Trophoblast cell (in vitro differentiated cells and primary cell): ENCODE measurements around the gene DIS3L2. TPM values are rescaled to one million over a fixed set of nuclear protein-coding genes. Genes with fewer than 3 reads are reported as not detected.

Experiments
- DNase-seq, 2 donors: peaks; one replicate each; pipeline ENCODE4 v3.0.0-alpha.2; 2016
- H2AFZ ChIP-seq: 2 replicates; pipeline ENCODE4 v1.6.1; 2013; ENCODE audit warnings: low read length, moderate library complexity, mild to moderate bottlenecking; ENCODE audit not compliant: insufficient read depth, poor library complexity
- H2AK5ac ChIP-seq: 2 replicates; pipeline ENCODE4 v1.6.1; 2013; ENCODE audit warnings: mild to moderate bottlenecking, low read length
- H2BK120ac ChIP-seq: 2 replicates; pipeline ENCODE4 v1.6.1; 2013; ENCODE audit warnings: low read length, mild to moderate bottlenecking, moderate library complexity; ENCODE audit not compliant: insufficient read depth, poor library complexity
- H2BK12ac ChIP-seq: 2 replicates; pipeline ENCODE4 v1.6.1; 2013; ENCODE audit warnings: mild to moderate bottlenecking, low read length, moderate library complexity
- H2BK5ac ChIP-seq: 2 replicates; pipeline ENCODE4 v1.6.1; 2013; ENCODE audit warnings: low read length, low read depth, moderate library complexity, mild to moderate bottlenecking; ENCODE audit not compliant: poor library complexity
- H3K14ac ChIP-seq: 2 replicates; pipeline ENCODE4 v1.6.1; 2013; ENCODE audit warnings: mild to moderate bottlenecking, low read length
- H3K18ac ChIP-seq: 2 replicates; pipeline ENCODE4 v1.6.1; 2013; ENCODE audit warnings: mild to moderate bottlenecking, low read length
- H3K23ac ChIP-seq: 2 replicates; pipeline ENCODE4 v1.6.1; 2013; ENCODE audit warnings: low read length
- H3K27ac ChIP-seq: 2 replicates; pipeline ENCODE4 v1.5.1; 2013; ENCODE audit warnings: low read depth, mild to moderate bottlenecking, inconsistent platforms, low read length, moderate library complexity
- H3K27me3 ChIP-seq: 2 replicates; pipeline ENCODE4 v1.6.1; 2013; ENCODE audit warnings: inconsistent platforms, mild to moderate bottlenecking, low read length, moderate library complexity; ENCODE audit not compliant: insufficient read depth
- H3K36me3 ChIP-seq, 2 experiments: 1 replicate in 1 of 2; 2 replicates in 1 of 2; pipeline ENCODE4 v1.6.1; 2013; ENCODE audit warnings: low read length in 2 of 2, mild to moderate bottlenecking in 2 of 2, moderate library complexity in 1 of 2; ENCODE audit not compliant: insufficient read depth in 2 of 2, control insufficient read depth in 1 of 2
- H3K4ac ChIP-seq: 2 replicates; pipeline ENCODE4 v1.6.1; 2013; ENCODE audit warnings: low read depth, mild to moderate bottlenecking, low read length, moderate library complexity
- H3K4me1 ChIP-seq, 2 experiments: 1 replicate in 1 of 2; 2 replicates in 1 of 2; pipeline ENCODE4 v1.6.1; 2013; ENCODE audit warnings: low read length in 2 of 2, mild to moderate bottlenecking in 2 of 2, moderate library complexity in 1 of 2; ENCODE audit not compliant: insufficient read depth in 2 of 2, control insufficient read depth in 1 of 2
- H3K4me2 ChIP-seq: 2 replicates; pipeline ENCODE4 v1.6.1; 2013; ENCODE audit warnings: inconsistent platforms, mild to moderate bottlenecking, low read length, moderate library complexity
- H3K4me3 ChIP-seq: 2 replicates; pipeline ENCODE4 v1.5.1; 2013; ENCODE audit warnings: mild to moderate bottlenecking, low read depth, low read length, inconsistent platforms
- H3K79me1 ChIP-seq: one replicate; pipeline ENCODE4 v1.6.1; 2013; ENCODE audit warnings: low read length
- H3K79me2 ChIP-seq: 2 replicates; pipeline ENCODE4 v1.6.1; 2013; ENCODE audit warnings: low read length, mild to moderate bottlenecking; ENCODE audit not compliant: control insufficient read depth, insufficient read depth, poor library complexity
- H3K9ac ChIP-seq: 2 replicates; pipeline ENCODE4 v1.6.1; 2013; ENCODE audit warnings: mild to moderate bottlenecking, low read length
- H3K9me3 ChIP-seq: 2 replicates; pipeline ENCODE4 v1.6.1; 2013; ENCODE audit warnings: low read depth, mild to moderate bottlenecking, control low read depth, inconsistent platforms, low read length; ENCODE audit not compliant: insufficient read depth
- H4K12ac ChIP-seq: 2 replicates; pipeline ENCODE4 v1.6.1; 2013; ENCODE audit warnings: low read depth, mild to moderate bottlenecking, low read length, moderate library complexity
- H4K8ac ChIP-seq: 2 replicates; pipeline ENCODE4 v1.6.1; 2013; ENCODE audit warnings: low read depth, mild to moderate bottlenecking, low read length, moderate library complexity
- H4K91ac ChIP-seq: one replicate; pipeline ENCODE4 v1.6.1; 2013; ENCODE audit warnings: low read depth, mild to moderate bottlenecking, low read length, moderate library complexity
- WGBS: extraction: QIAGEN DNeasy Blood & Tissue Kit; methylation state at CpG from one replicate; pipeline ENCODE4 v1.1.7; 2013; ENCODE audit warnings: missing lambda C conversion rate; ENCODE audit not compliant: insufficient read length, insufficient coverage; ENCODE audit errors: extremely low coverage; 5-methylcytosine and 5-hydroxymethylcytosine counted together
- polyA plus RNA-seq: library from polyadenylated mRNA; stranded (reverse); fragments of 200-250 nt; gene quantifications from 2 replicates; pipeline ENCODE4 v1.2.3, GENCODE V29; 2013

The DIS3L2 gene, protein sequence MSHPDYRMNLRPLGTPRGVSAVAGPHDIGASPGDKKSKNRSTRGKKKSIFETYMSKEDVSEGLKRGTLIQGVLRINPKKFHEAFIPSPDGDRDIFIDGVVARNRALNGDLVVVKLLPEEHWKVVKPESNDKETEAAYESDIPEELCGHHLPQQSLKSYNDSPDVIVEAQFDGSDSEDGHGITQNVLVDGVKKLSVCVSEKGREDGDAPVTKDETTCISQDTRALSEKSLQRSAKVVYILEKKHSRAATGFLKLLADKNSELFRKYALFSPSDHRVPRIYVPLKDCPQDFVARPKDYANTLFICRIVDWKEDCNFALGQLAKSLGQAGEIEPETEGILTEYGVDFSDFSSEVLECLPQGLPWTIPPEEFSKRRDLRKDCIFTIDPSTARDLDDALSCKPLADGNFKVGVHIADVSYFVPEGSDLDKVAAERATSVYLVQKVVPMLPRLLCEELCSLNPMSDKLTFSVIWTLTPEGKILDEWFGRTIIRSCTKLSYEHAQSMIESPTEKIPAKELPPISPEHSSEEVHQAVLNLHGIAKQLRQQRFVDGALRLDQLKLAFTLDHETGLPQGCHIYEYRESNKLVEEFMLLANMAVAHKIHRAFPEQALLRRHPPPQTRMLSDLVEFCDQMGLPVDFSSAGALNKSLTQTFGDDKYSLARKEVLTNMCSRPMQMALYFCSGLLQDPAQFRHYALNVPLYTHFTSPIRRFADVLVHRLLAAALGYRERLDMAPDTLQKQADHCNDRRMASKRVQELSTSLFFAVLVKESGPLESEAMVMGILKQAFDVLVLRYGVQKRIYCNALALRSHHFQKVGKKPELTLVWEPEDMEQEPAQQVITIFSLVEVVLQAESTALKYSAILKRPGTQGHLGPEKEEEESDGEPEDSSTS
- 9.9 TPM in 2 replicates for polyA plus RNA-seq

DNA sequence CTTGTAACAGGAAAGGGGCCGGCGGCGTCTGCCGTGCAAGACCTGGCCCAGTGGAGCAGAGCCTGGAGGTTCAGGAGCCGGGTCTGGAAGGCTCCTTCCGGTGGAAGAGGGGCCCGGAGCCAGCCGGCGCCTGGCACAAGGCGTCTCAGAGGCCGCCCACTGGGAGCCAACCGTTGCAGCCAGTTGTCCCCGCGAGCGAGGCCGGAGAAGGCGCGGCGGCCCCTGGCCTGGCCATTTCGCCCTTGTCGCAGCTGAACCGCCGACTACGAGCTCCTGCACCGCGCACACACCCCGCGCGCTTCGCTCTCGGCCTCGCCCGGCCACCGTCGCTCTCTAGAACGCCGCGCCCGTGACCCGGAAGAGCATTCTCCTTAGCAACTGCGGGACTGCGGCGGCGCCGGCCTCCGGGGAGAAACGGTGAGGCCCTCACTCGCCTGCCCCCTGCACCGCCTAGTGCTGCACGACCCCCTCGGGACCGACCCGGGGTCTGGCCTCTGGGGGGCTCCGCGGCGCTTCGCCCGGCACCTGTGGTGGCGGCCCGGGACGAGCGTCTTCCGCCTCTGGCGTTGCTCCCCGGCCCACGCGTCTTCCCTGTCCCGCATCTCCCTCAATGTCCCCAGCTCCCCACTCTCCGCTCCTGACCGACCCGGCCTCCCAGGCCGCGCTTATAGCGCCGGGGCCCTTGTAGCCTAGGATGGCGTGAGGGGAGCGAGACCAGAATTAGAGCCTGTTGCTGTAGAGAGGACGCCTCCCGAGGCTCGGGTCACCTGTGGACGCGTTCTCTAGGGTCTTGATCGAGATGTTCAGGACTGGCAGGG, at the start of gene DIS3L2:
TSS of gene DIS3L2 (plus strand) at position 365 of the 818 bp plus-strand sequence. CDS start 53,215 bp downstream, outside the sequence.
- H4K8ac ChIP-seq = peak within 1 kb of the TSS; percentile 100
- H3K27ac ChIP-seq = peak within 1 kb of the TSS; percentile 81
- H3K23ac ChIP-seq = no peak within 1 kb of the TSS
- H2AFZ ChIP-seq = peak within 1 kb of the TSS; percentile 99
- H2BK12ac ChIP-seq = no peak within 1 kb of the TSS
- DNase-seq = peak; percentile 78 to 86
- H3K79me2 ChIP-seq = peaks cover 8% of the 10 kb centered on the region
- H2BK120ac ChIP-seq = peak within 1 kb of the TSS; percentile 96
- no CpG with 5 or more reads among the region's 83 CpGs for WGBS
- H3K4me1 ChIP-seq = peaks cover 3 to 6% of the 10 kb centered on the region in 2 experiments
- H4K91ac ChIP-seq = peak within 1 kb of the TSS; percentile 95
- peak within 1 kb of the TSS; percentile 82 for H3K9ac ChIP-seq
- H3K27me3 ChIP-seq = no peaks in the 10 kb centered on the region
- H3K4me2 ChIP-seq = peak within 1 kb of the TSS; percentile 65
- H2AK5ac ChIP-seq = peak within 1 kb of the TSS; percentile 41
- peak within 1 kb of the TSS; percentile 72 for H3K4ac ChIP-seq
- peak within 1 kb of the TSS; percentile 69 for H4K12ac ChIP-seq
- H3K36me3 ChIP-seq = no peaks in the 10 kb centered on the region
- peak within 1 kb of the TSS; percentile 89 for H2BK5ac ChIP-seq
- H3K4me3 ChIP-seq = peak within 1 kb of the TSS; percentile 87
- H3K18ac ChIP-seq = peak within 1 kb of the TSS; percentile 98
- H3K79me1 ChIP-seq = peaks cover 10% of the 10 kb centered on the region
- no peaks in the 10 kb centered on the region for H3K9me3 ChIP-seq
- H3K14ac ChIP-seq = peak within 1 kb of the TSS; percentile 94

DNA sequence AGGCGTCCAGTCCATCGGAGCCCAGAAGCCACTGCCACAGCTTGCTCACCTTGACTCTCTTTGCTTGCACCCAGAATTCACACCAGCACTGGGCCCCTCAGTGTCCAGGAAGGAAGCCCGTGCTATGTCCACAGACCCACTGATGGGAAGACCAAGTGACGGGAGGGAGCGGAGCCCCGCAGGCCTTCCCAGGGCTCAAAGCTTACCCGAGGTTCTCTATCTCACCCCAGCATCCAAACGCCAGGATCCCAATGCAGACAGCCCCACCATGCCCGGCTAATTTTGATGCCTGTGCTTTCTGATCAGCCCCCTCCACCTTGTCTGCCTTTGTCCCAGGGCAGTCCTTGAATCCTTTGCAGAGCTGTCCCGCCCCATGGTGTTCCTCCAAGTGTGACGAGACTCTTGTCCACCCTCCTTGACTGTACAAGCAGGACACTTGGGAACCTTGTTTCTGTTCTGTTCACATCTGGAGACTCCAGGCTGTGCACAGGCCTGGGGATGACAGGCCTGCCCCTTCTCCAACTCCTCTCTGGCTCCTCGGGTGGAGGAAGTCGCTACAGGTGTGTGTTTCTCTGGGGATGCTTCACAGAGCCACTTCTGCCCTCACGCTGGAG, 47.3 kb upstream of the DIS3L2 start:
- Histone ChIP-seq H2AFZ (no peak overlapping the region), H3K4me3 (no peak overlapping the region), H3K23ac (no peak overlapping the region), H3K79me1 (no peaks in the 10 kb centered on the region), H2BK12ac (no peak overlapping the region), H3K27ac (no peak overlapping the region), H3K4me2 (no peak overlapping the region), H3K4ac (no peak overlapping the region), H2BK5ac (no peak overlapping the region), H3K79me2 (no peaks in the 10 kb centered on the region), H2BK120ac (no peak overlapping the region), H4K91ac (no peak overlapping the region), H3K27me3 (no peaks in the 10 kb centered on the region), H3K9ac (no peak overlapping the region), H4K8ac (no peak overlapping the region), H3K4me1 (no peaks in the 10 kb centered on the region), H2AK5ac (no peak overlapping the region), H4K12ac (no peak overlapping the region), H3K9me3 (no peaks in the 10 kb centered on the region), H3K36me3 (no peaks in the 10 kb centered on the region), H3K18ac (no peak overlapping the region), H3K14ac (no peak overlapping the region)
- DNase-seq = no peak
- WGBS = no CpG with 5 or more reads among the region's 14 CpGs

DNA sequence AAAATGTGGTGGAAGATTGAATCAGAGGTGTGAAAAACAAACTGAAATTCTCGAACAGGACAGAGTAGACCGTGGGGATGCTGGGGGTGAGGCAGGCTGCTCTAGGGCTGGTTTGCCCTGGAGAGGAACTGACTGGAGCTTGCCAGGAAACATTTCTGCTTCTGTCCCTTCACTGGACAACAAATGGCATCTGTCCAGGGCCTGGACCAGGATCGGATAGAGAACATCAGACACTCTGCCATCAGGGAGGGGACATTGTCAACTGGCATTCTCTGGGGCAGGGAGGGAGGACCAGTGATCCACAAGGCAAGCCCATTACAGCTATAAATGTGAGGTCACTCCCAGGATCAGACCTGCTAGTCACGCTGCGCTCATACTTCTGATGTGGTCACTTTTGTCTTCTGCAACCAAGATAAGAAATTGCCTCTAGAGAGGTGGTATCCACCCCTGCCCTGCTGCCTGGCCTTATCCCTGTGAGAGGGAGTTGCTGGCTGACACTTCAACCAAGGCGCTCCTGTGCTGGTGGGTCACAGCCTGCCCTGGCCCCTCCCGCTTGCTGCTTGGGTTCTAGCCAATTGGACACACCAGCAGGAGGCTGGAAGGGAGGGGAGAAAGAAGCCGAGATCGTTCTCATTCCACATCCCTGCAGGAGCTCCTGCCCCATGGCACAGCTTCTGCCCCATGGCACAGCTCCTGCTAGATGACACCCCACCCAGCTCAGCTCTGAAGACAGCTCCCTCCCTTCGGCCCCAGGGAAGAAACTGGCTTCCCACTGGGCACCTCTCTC, 44.0 kb upstream of the DIS3L2 start:
- H3K9me3 ChIP-seq = no peaks in the 10 kb centered on the region
- no peaks in the 10 kb centered on the region for H3K79me1 ChIP-seq
- H3K9ac ChIP-seq = peak overlapping the region; percentile 29
- no peak overlapping the region for H3K4me2 ChIP-seq
- no peak overlapping the region for H2BK12ac ChIP-seq
- no peaks in the 10 kb centered on the region for H3K79me2 ChIP-seq
- H3K4ac ChIP-seq = no peak overlapping the region
- no peak overlapping the region for H2AK5ac ChIP-seq
- H4K91ac ChIP-seq = no peak overlapping the region
- no peak overlapping the region for H3K23ac ChIP-seq
- no peak overlapping the region for H2AFZ ChIP-seq
- H3K4me3 ChIP-seq = no peak overlapping the region
- no peak overlapping the region for H2BK120ac ChIP-seq
- H3K36me3 ChIP-seq = no peaks in the 10 kb centered on the region
- H3K27ac ChIP-seq = no peak overlapping the region
- H3K14ac ChIP-seq = no peak overlapping the region
- no CpG with 5 or more reads among the region's 10 CpGs for WGBS
- H4K8ac ChIP-seq = no peak overlapping the region
- no peak for DNase-seq
- no peaks in the 10 kb centered on the region for H3K4me1 ChIP-seq
- no peak overlapping the region for H4K12ac ChIP-seq
- H3K27me3 ChIP-seq = no peaks in the 10 kb centered on the region
- H3K18ac ChIP-seq = no peak overlapping the region
- H2BK5ac ChIP-seq = no peak overlapping the region
